Peyer's patch (tissue), 4 donors: ENCODE measurements around the gene FNIP1. TPM values are rescaled to one million over a fixed set of nuclear protein-coding genes. Genes with fewer than 3 reads are reported as not detected.
"Not testable (repeated sequence)": the region's sequence is repeated elsewhere in the genome, so short reads cannot be mapped to it uniquely, and the experiment has no call there.

Source experiments
- DNase-seq, 3 donors: peaks; one replicate each; pipeline ENCODE4 v3.0.0-alpha.2; 2017 to 2019
- H3K27ac ChIP-seq, 4 donors: fragments of 200-600 bp; sonication (generic); one replicate each; pipeline ENCODE4 v1.5.1; 2016 to 2019
- H3K27me3 ChIP-seq, 2 donors: fragments of 200-600 bp; sonication (generic); one replicate each; pipeline ENCODE4 v1.5.1; 2019
- H3K36me3 ChIP-seq, 3 donors: fragments of 200-600 bp; sonication (generic); one replicate each; pipeline ENCODE4 v1.5.1; 2016 to 2019
- H3K4me1 ChIP-seq, 4 donors: fragments of 200-600 bp; sonication (generic); one replicate each; pipeline ENCODE4 v1.5.1; 2016 to 2019
- H3K4me3 ChIP-seq, 4 donors: fragments of 200-600 bp; sonication (generic); 1 replicate in 3 of 4; 2 replicates in 1 of 4; pipeline ENCODE4 v1.5.1; 2016 to 2019; ENCODE audit warnings: mild to moderate bottlenecking in 1 of 4
- H3K9me3 ChIP-seq, 4 donors: fragments of 200-600 bp; sonication (generic); one replicate each; pipeline ENCODE4 v1.5.1; 2016 to 2019; ENCODE audit warnings: mild to moderate bottlenecking in 1 of 4
- CTCF ChIP-seq, 6 experiments: fragments of 450-650 bp in 4 of 6; fragments of 200-600 bp in 2 of 6; sonication (generic) in 1 of 6; IDR thresholded peaks; one replicate each; pipeline ENCODE4 v1.5.1; 2017 to 2019; ENCODE audit warnings: antibody characterized with exemption in 6 of 6, mild to moderate bottlenecking in 3 of 6, moderate library complexity in 1 of 6
- POLR2A ChIP-seq, 2 donors: fragments of 450-650 bp; IDR thresholded peaks; one replicate each; pipeline ENCODE4 v1.5.1; 2017; ENCODE audit warnings: antibody characterized with exemption in 2 of 2, mild to moderate bottlenecking in 2 of 2, moderate library complexity in 2 of 2
- total RNA-seq, 4 donors: library from RNA; depleted of rRNA; stranded (reverse); fragments of >200 nt; gene quantifications; one replicate each; pipeline ENCODE4 v1.1.0, GENCODE V29; 2016

Gene FNIP1
- total RNA-seq, 4 donors from 2014 or later, result 36.9 to 49.5 (median 46.1) TPM

GRCh38 chr5:131684051-131684450 lies 112.8 kb downstream of the FNIP1 start:
- no peaks in the 10 kb centered on the region for H3K36me3 ChIP-seq
- no peak for DNase-seq
- H3K9me3 ChIP-seq, result no peaks in the 10 kb centered on the region
- H3K27me3 ChIP-seq, result no peaks in the 10 kb centered on the region
- TF ChIP-seq POLR2A (IDR thresholded peaks at IDR 0.05) (no peak), CTCF (IDR thresholded peaks at IDR 0.05) (no peak)
- peak overlapping the region in 1 of 4 donors; percentile 58 for H3K27ac ChIP-seq
- H3K4me3 ChIP-seq, result no peak overlapping the region
- no peaks in the 10 kb centered on the region for H3K4me1 ChIP-seq

GRCh38 chr5:131682826-131683225 lies 114.0 kb downstream of the FNIP1 start:
- Histone ChIP-seq H3K36me3 (no peaks in the 10 kb centered on the region), H3K27me3 (no peaks in the 10 kb centered on the region), H3K4me1 (no peaks in the 10 kb centered on the region), H3K27ac (peak overlapping the region in 1 of 4 donors; percentile 58), H3K4me3 (no peak overlapping the region), H3K9me3 (no peaks in the 10 kb centered on the region)
- DNase-seq, result no peak
- TF ChIP-seq CTCF (IDR thresholded peaks at IDR 0.05), result no peak
- TF ChIP-seq POLR2A (IDR thresholded peaks at IDR 0.05), result no peak

- H3K4me1 ChIP-seq, result no peaks in the 10 kb centered on the region
- DNase-seq, result no peak
- H3K4me3 ChIP-seq, result no peak overlapping the region
- H3K36me3 ChIP-seq, result peaks cover 0 to 3% (median 0%) of the 10 kb centered on the region in 3 donors
- TF ChIP-seq POLR2A (IDR thresholded peaks at IDR 0.05), result no peak
- TF ChIP-seq CTCF (IDR thresholded peaks at IDR 0.05), result no peak
- peak overlapping the region in 1 of 4 donors; percentile 58 for H3K27ac ChIP-seq
- H3K9me3 ChIP-seq, result no peaks in the 10 kb centered on the region
- no peaks in the 10 kb centered on the region for H3K27me3 ChIP-seq
Measured at GRCh38 chr5:131682175-131682574, 114.6 kb downstream of the FNIP1 start.

GRCh38 chr5:131679911-131680310 lies 116.9 kb downstream of the FNIP1 start:
- DNase-seq, result no peak
- no peak overlapping the region for H3K27ac ChIP-seq
- no peaks in the 10 kb centered on the region for H3K27me3 ChIP-seq
- H3K4me1 ChIP-seq, result no peaks in the 10 kb centered on the region
- H3K9me3 ChIP-seq, result no peaks in the 10 kb centered on the region
- peaks cover 0 to 25% (median 0%) of the 10 kb centered on the region in 3 donors for H3K36me3 ChIP-seq
- no peak overlapping the region for H3K4me3 ChIP-seq
- TF ChIP-seq POLR2A (IDR thresholded peaks at IDR 0.05), result no peak

- H3K4me1 ChIP-seq, H3K27ac ChIP-seq, H3K9me3 ChIP-seq, H3K4me3 ChIP-seq, H3K27me3 ChIP-seq, DNase-seq: not testable (repeated sequence)
- peaks cover 0 to 38% (median 0%) of the 10 kb centered on the region in 3 donors for H3K36me3 ChIP-seq
Measured at GRCh38 chr5:131678273-131678672, 118.5 kb downstream of the FNIP1 start.

- H3K27me3 ChIP-seq, result no peaks in the 10 kb centered on the region
- H3K9me3 ChIP-seq, result no peaks in the 10 kb centered on the region
- TF ChIP-seq CTCF (IDR thresholded peaks at IDR 0.05), result no peak
- no peak for TF ChIP-seq POLR2A (IDR thresholded peaks at IDR 0.05)
- peaks cover 0 to 38% (median 0%) of the 10 kb centered on the region in 3 donors for H3K36me3 ChIP-seq
- no peak overlapping the region for H3K27ac ChIP-seq
- DNase-seq, result no peak
- H3K4me1 ChIP-seq, result no peaks in the 10 kb centered on the region
- no peak overlapping the region for H3K4me3 ChIP-seq
Measured at GRCh38 chr5:131677115-131677514, 119.7 kb downstream of the FNIP1 start.

- Histone ChIP-seq H3K4me1 (no peaks in the 10 kb centered on the region), H3K9me3 (no peaks in the 10 kb centered on the region), H3K36me3 (peaks cover 0 to 67% (median 0%) of the 10 kb centered on the region in 3 donors), H3K27me3 (no peaks in the 10 kb centered on the region), H3K4me3 (no peak overlapping the region), H3K27ac (peak overlapping the region in 1 of 4 donors; percentile 72)
- DNase-seq, result no peak
- TF ChIP-seq CTCF (IDR thresholded peaks at IDR 0.05), result no peak
- no peak for TF ChIP-seq POLR2A (IDR thresholded peaks at IDR 0.05)
Measured at GRCh38 chr5:131672776-131673175, 124.0 kb downstream of the FNIP1 start.
